HepG2 (cell line): ENCODE results near the gene B4GALT3. TPM values are rescaled to one million over a fixed set of nuclear protein-coding genes. Genes with fewer than 3 reads are reported as not detected.

Experiments used
- ATAC-seq: fragments of 200-7000 bp; cut with Tn5 transposase; 3 replicates; pipeline ENCODE4 v1.9.1; 2020; ENCODE audit warnings: mild to moderate bottlenecking, moderate library complexity
- BruUV-seq: library from RNA; stranded (reverse); fragments of 400-500 nt; replicated peaks from 2 replicates; lab custom pipeline; 2021; lab: Mats Ljungman, UMichigan
- CTCF ChIA-PET: fragments of 300-600 bp; formaldehyde crosslinking; extraction: SDS; loops from one replicate; lab custom pipeline; 2021; ENCODE audit warnings: low total read pairs, inconsistent platforms, low intra/inter-chr PET ratio; lab: Yijun Ruan, JAX
- POLR2A ChIA-PET: fragments of 350-600 bp; sonication (Branson Sonifier 250); formaldehyde crosslinking; loops from one replicate; lab custom pipeline; 2020; ENCODE audit warnings: antibody characterized with exemption, inconsistent platforms; lab: Yijun Ruan, JAX
- DNase-seq: peaks from one replicate; pipeline ENCODE4 v3.0.0-alpha.2; 2015; ENCODE audit warnings: low spot score
- FAIRE-seq: peaks from 3 replicates; lab custom pipeline; 2011; peaks lifted over from hg19 to GRCh38; lab: Jason Lieb, UNC
- H2AFZ ChIP-seq: one replicate; pipeline ENCODE4 v1.6.1; 2011; ENCODE audit warnings: low read length, inconsistent platforms
- H3K27ac ChIP-seq: fragments of 300-600 bp; 3 replicates; pipeline ENCODE4 v1.8.0; 2011; ENCODE audit warnings: mixed run types, mild to moderate bottlenecking, mixed read lengths, low read length, inconsistent platforms; ENCODE audit not compliant: insufficient read depth; ENCODE audit errors: extremely low read length
- H3K27me3 ChIP-seq, 2 experiments: fragments of 200-600 bp in 1 of 2; 2 replicates in 1 of 2; 3 replicates in 1 of 2; pipeline versions ENCODE4 v1.6.0 to v1.8.0; 2011; ENCODE audit warnings: low read length in 2 of 2, mild to moderate bottlenecking in 2 of 2, moderate library complexity in 2 of 2, inconsistent platforms in 1 of 2; ENCODE audit not compliant: insufficient read depth in 2 of 2, control insufficient read depth in 1 of 2
- H3K36me3 ChIP-seq, 2 experiments: fragments of 200-600 bp in 1 of 2; replicated peaks in 1 of 2; 2 replicates in 1 of 2; 3 replicates in 1 of 2; pipeline versions ENCODE4 v1.5.1 to v1.8.0; 2011; ENCODE audit warnings: low read length in 2 of 2, inconsistent platforms in 1 of 2; ENCODE audit not compliant: insufficient read depth in 2 of 2, control insufficient read depth in 1 of 2
- H3K4me1 ChIP-seq: 2 replicates; pipeline ENCODE4 v1.5.1; 2012; ENCODE audit warnings: low read length, inconsistent platforms; ENCODE audit not compliant: insufficient read depth
- H3K4me2 ChIP-seq: 2 replicates; pipeline ENCODE4 v1.6.0; 2011; ENCODE audit warnings: low read depth, low read length, inconsistent platforms
- H3K4me3 ChIP-seq, 3 experiments: fragments of 200-600 bp in 1 of 3; sonication (generic), shearing (Covaris generic) in 1 of 3; replicated peaks in 1 of 3; 2 replicates each; pipeline ENCODE4 v1.5.1; 2011 to 2016; ENCODE audit warnings: low read length in 3 of 3, inconsistent platforms in 2 of 3, low read depth in 2 of 3, mild to moderate bottlenecking in 2 of 3, control low read depth in 1 of 3, mixed read lengths in 1 of 3; ENCODE audit not compliant: insufficient read depth in 1 of 3
- H3K79me2 ChIP-seq: one replicate; pipeline ENCODE4 v1.6.1; 2011; ENCODE audit warnings: low read length, inconsistent platforms; ENCODE audit not compliant: insufficient read depth
- H3K9ac ChIP-seq: 2 replicates; pipeline ENCODE4 v1.6.0; 2011; ENCODE audit warnings: mild to moderate bottlenecking, low read depth, low read length, inconsistent platforms; ENCODE audit not compliant: insufficient read depth
- H3K9me3 ChIP-seq: 2 replicates; pipeline ENCODE4 v1.5.1; 2012; ENCODE audit warnings: mild to moderate bottlenecking, low read length
- H4K20me1 ChIP-seq: 2 replicates; pipeline ENCODE4 v1.6.0; 2011; ENCODE audit warnings: inconsistent platforms, mild to moderate bottlenecking, low read length, moderate library complexity; ENCODE audit not compliant: insufficient read depth
- ARNT2 ChIP-seq: sonication (generic); formaldehyde crosslinking; IDR thresholded peaks from 2 replicates; pipeline ENCODE4 v1.8.0; 2022; ENCODE audit warnings: mild to moderate bottlenecking, low read depth, missing genetic modification reagents, moderate library complexity
- FOXC1 ChIP-seq: sonication (generic); formaldehyde crosslinking; IDR thresholded peaks from 2 replicates; pipeline ENCODE4 v1.8.0; 2022; ENCODE audit warnings: mild to moderate bottlenecking, missing genetic modification reagents, borderline replicate concordance
- MBNL3 ChIP-seq: fragments of 250-450 bp; sonication (Bioruptor Pico); conservative IDR thresholded peaks from 2 replicates; pipeline ENCODE4 v1.8.0; 2022; ENCODE audit warnings: mild to moderate bottlenecking, inconsistent platforms
- POGZ ChIP-seq: sonication (generic); formaldehyde crosslinking; IDR thresholded peaks from 2 replicates; pipeline ENCODE4 v1.4.0; 2020; ENCODE audit warnings: mild to moderate bottlenecking, missing genetic modification reagents
- ZNF547 ChIP-seq: sonication (generic); formaldehyde crosslinking; IDR thresholded peaks from 2 replicates; pipeline ENCODE4 v1.5.1; 2020; ENCODE audit warnings: mild to moderate bottlenecking, missing genetic modification reagents
- ZNF772 ChIP-seq: sonication (generic); formaldehyde crosslinking; IDR thresholded peaks from 2 replicates; pipeline ENCODE4 v1.5.0; 2020; ENCODE audit warnings: mild to moderate bottlenecking, missing genetic modification reagents
- WGBS: methylation state at CpG from one replicate; pipeline ENCODE4 v1.1.6; 2017; ENCODE audit warnings: low lambda C conversion rate; 5-methylcytosine and 5-hydroxymethylcytosine counted together
- in situ Hi-C: cut with HindIII; loops from 2 replicates; pipeline ENCODE4 v1.10.0; 2017; ENCODE audit warnings: low pct_unique_long_range_greater_than_20kb; ENCODE audit not compliant: extremely low pct_ligation_motif_present
- intact Hi-C: fragments of 100-400 bp; cut with micrococcal nuclease; formaldehyde crosslinking; loops from one replicate; pipeline ENCODE4 v1.10.0; 2022; ENCODE audit not compliant: unreplicated experiment
- polyA plus RNA-seq, 8 experiments: library from polyadenylated mRNA; depleted of rRNA in 3 of 8; stranded (reverse) in 7 of 8; unstranded in 1 of 8; fragments of >200 nt; fragmentation: Illumina TruSeq in 4 of 8; extraction: Trizol in 4 of 8; gene quantifications; 2 replicates each; pipeline versions ENCODE4 v1.2.1 to v1.2.3, GENCODE V29; 2011 to 2016; ENCODE audit warnings: low read depth in 4 of 8, missing spikeins in 1 of 8, mixed read lengths in 1 of 8; ENCODE audit not compliant: insufficient read depth in 1 of 8
- total RNA-seq, 5 experiments: library from RNA; depleted of rRNA; stranded (reverse); fragments of >200 nt; fragmentation: Illumina TruSeq; extraction: Trizol; gene quantifications; 2 replicates each; pipeline ENCODE4 v1.2.3, GENCODE V29; 2016; ENCODE audit warnings: low read depth in 1 of 5
- TF ChIP-seq, protein P1 (sequence below): sonication (generic); formaldehyde crosslinking; conservative IDR thresholded peaks from 2 replicates; pipeline ENCODE4 v1.8.0; 2022; ENCODE audit warnings: low read depth, missing genetic modification reagents

The B4GALT3 gene
- total and polyA plus RNA-seq, 2 of the 13 experiments (the other 11 are each of a cell fraction or from before 2014, with no cell fraction given), result 35.6 to 40.4 TPM

DNA sequence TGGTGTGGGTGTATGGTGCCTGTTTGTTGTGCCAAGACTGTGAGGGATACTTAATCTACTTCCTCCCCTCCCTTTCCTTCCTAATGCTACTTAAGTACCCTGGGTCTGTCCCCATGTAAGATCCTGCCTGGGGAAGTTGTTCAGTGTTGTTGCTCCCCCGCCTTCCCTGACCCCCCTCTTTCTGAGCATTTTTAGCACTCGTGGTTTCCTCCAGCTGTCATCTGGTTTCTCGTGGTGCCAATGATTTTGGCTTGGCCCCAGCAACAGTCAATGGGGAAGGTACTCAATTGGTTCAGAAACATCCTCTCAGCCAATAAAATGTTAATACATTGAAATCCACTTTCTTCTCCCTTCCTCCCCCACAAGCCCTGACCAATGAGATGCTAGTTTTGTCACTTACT, 8.0 kb upstream of the B4GALT3 start (continued):
- TF ChIP-seq ZNF772 (CRISPR knock-in tag) (no peak), MBNL3 (CRISPR knock-in tag) (no peak), ZNF547 (CRISPR knock-in tag) (no peak), FOXC1 (CRISPR knock-in tag) (no peak)
- TF ChIP-seq, protein P1, sequence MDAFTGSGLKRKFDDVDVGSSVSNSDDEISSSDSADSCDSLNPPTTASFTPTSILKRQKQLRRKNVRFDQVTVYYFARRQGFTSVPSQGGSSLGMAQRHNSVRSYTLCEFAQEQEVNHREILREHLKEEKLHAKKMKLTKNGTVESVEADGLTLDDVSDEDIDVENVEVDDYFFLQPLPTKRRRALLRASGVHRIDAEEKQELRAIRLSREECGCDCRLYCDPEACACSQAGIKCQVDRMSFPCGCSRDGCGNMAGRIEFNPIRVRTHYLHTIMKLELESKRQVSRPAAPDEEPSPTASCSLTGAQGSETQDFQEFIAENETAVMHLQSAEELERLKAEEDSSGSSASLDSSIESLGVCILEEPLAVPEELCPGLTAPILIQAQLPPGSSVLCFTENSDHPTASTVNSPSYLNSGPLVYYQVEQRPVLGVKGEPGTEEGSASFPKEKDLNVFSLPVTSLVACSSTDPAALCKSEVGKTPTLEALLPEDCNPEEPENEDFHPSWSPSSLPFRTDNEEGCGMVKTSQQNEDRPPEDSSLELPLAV (CRISPR knock-in tag), result no peak

DNA sequence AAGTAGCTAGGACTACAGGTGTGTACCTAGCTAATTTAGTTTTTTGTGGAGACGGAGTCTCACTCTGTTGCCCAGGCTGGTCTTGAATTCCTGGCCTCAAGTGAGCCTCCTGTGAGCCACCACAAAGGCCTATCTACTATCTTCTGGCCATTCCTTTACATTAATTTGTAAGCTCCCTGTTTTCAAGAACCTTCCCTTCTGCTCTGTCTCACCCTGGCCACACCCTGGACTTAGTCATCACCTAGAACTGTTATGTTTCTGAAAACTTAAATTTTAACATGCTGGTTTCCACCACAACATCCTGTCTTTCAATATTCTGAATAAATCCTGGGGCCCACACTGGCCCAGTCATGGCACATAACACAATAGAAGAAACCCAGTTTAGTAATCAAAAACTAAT, 4.9 kb upstream of the B4GALT3 start:
- Histone ChIP-seq H2AFZ (no peak overlapping the region), H3K4me3 (no peak overlapping the region), H3K9me3 (no peaks in the 10 kb centered on the region), H3K4me1 (peaks cover 13% of the 10 kb centered on the region), H3K27ac (no peak overlapping the region), H3K4me2 (no peak overlapping the region), H3K36me3 (no peaks in the 10 kb centered on the region), H4K20me1 (no peaks in the 10 kb centered on the region), H3K27me3 (no peaks in the 10 kb centered on the region; a peak in 1 of 5 replicates), H3K79me2 (peaks cover under 1% of the 10 kb centered on the region), H3K9ac (no peak overlapping the region)
- intact Hi-C loops (no loop called here), in situ Hi-C loops (no loop called here)
- ATAC-seq (no peak), DNase-seq (no peak), FAIRE-seq (no peak)
- BruUV-seq, result no TSS peak
- WGBS, result 79% methylated on average over 1 of the region's 1 CpG
- TF ChIP-seq POGZ (CRISPR knock-in tag), result no peak
- no peak for TF ChIP-seq ARNT2 (CRISPR knock-in tag)
- CTCF ChIA-PET, result no interaction called here
- POLR2A ChIA-PET, result no interaction called here
